HG02642 (cell line): ENCODE results near the gene TRIM32.

Experiments
- ATAC-seq: cut with Tn5 transposase; IDR thresholded peaks from one replicate; pipeline ENCODE4 v1.9.1; 2021; ENCODE audit warnings: mild to moderate bottlenecking; ENCODE audit not compliant: unreplicated experiment, poor library complexity

The TRIM32 gene

GRCh38 chr9:116687074-116687753 lies at the start of gene TRIM32:
TRIM32 (plus strand) TSS chr9:116687305; CDS start chr9:116697743, 10,438 bp downstream.
- peak; percentile 100 for ATAC-seq

- no peak for ATAC-seq
These were observed 47.8 kb upstream of the TRIM32 start for GRCh38 chr9:116639251-116639741.

GRCh38 chr9:116641292-116642059 lies 45.6 kb upstream of the TRIM32 start:
- no peak for ATAC-seq

GRCh38 chr9:116643691-116644090 lies 43.4 kb upstream of the TRIM32 start:
- ATAC-seq: no peak

- no peak for ATAC-seq
These were observed 42.9 kb upstream of the TRIM32 start for GRCh38 chr9:116644091-116644688.

GRCh38 chr9:116646661-116647514 lies 40.2 kb upstream of the TRIM32 start:
- ATAC-seq: peak; percentile 66

- ATAC-seq: peak; percentile 27
These were observed 39.6 kb upstream of the TRIM32 start for GRCh38 chr9:116647515-116647809.

- ATAC-seq: no peak
These were observed 33.6 kb upstream of the TRIM32 start for GRCh38 chr9:116653348-116654058.

- no peak for ATAC-seq
These were observed 33.1 kb upstream of the TRIM32 start for GRCh38 chr9:116654059-116654355.

- ATAC-seq: no peak
These were observed 30.6 kb upstream of the TRIM32 start for GRCh38 chr9:116656501-116656971.

- ATAC-seq: no peak
These were observed 30.1 kb upstream of the TRIM32 start for GRCh38 chr9:116656977-116657376.

- ATAC-seq: no peak
These were observed 28.8 kb upstream of the TRIM32 start for GRCh38 chr9:116658265-116658664.

GRCh38 chr9:116661037-116661954 lies 25.8 kb upstream of the TRIM32 start:
- ATAC-seq: peak; percentile 84

GRCh38 chr9:116662646-116663310 lies 24.3 kb upstream of the TRIM32 start:
- no peak for ATAC-seq

- ATAC-seq: no peak
These were observed 23.5 kb upstream of the TRIM32 start for GRCh38 chr9:116663581-116663980.

- ATAC-seq: no peak
These were observed 18.0 kb upstream of the TRIM32 start for GRCh38 chr9:116668970-116669695.

- ATAC-seq: no peak
These were observed 15.5 kb upstream of the TRIM32 start for GRCh38 chr9:116671605-116672004.

- ATAC-seq: no peak
These were observed 13.7 kb upstream of the TRIM32 start for GRCh38 chr9:116673375-116673774.
